ENCODE measurements around the gene ME3.

DNA sequence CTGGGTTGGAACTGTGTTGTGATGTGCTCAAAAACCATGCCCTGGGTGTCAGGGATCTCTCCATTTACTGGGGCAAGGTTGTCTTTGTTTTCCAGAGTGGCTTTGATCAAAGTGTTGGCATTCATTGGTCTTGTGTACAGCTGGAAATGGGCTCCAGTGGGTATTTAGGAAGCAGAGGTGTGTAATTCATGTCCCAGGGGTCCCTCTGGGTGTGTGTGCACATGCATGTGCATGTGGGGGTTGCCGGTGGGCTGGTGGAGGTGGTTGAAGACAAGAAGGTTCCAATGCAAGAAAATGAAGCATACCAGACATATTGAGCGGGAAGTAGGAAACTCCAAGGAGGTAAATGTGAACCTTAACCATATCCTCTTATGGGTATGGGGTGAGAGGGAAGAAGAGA lies 121.7 kb downstream of the ME3 start:
- TF ChIP-seq, protein P1, sequence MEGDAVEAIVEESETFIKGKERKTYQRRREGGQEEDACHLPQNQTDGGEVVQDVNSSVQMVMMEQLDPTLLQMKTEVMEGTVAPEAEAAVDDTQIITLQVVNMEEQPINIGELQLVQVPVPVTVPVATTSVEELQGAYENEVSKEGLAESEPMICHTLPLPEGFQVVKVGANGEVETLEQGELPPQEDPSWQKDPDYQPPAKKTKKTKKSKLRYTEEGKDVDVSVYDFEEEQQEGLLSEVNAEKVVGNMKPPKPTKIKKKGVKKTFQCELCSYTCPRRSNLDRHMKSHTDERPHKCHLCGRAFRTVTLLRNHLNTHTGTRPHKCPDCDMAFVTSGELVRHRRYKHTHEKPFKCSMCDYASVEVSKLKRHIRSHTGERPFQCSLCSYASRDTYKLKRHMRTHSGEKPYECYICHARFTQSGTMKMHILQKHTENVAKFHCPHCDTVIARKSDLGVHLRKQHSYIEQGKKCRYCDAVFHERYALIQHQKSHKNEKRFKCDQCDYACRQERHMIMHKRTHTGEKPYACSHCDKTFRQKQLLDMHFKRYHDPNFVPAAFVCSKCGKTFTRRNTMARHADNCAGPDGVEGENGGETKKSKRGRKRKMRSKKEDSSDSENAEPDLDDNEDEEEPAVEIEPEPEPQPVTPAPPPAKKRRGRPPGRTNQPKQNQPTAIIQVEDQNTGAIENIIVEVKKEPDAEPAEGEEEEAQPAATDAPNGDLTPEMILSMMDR (IDR thresholded peaks at IDR 0.05): no peak
- TF ChIP-seq POLR2A (IDR thresholded peaks at IDR 0.05): no peak

All from right lobe of liver (tissue), 4 donors.